Measurements from ENCODE around the gene PRRT1B. TPM values are rescaled to one million over a fixed set of nuclear protein-coding genes. Genes with fewer than 3 reads are reported as not detected.
"Not testable (repeated sequence)": the region's sequence is repeated elsewhere in the genome, so short reads cannot be mapped to it uniquely, and the experiment has no call there.

The PRRT1B gene
- total and polyA plus RNA-seq, 2 experiments from 2014 or later, result not detected

DNA sequence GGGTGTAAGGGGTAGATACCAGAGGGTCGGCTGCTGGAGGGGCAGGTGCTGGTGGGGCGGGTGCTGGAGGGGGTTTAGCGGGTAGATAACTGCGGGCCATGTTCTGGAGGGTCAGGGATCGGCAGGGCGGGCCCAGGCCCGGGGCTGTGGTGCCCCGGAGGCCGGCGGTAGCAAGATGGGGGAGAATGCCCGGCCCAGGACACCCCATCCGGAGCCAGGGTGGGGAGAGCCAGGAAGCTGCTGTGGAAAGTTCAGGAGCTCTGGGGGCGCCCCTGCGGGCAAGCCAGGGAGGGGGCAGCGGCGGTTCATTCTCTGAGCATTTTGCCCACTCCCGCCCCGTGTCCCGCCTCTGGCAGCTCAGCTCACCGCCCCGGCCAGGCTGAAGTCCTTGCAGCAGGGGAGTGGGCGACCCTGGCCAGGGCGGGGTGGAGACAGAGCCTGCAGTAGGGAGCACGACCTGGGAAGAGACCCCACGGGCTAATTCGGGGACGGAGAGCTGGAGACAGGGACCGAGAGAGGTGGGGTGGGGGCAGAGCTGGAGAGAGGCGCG, 538 bp downstream of the PRRT1B start:
- peaks cover 44% of the 10 kb centered on the region for H3K27me3 ChIP-seq (replicated peaks; ENCODE audit: insufficient read depth)
- WGBS, 2 experiments (ENCODE audit: low coverage in 1 of 2, low lambda C conversion rate in 2 of 2, missing lambda C conversion rate in 2 of 2), result 4 to 6% methylated on average over 16 to 30 of the region's 30 CpGs

GRCh38 chr9:131546336-131547084, 1.2 kb downstream of the PRRT1B start:
- Histone ChIP-seq H3K9ac (no peak overlapping the region), H3K4me3 (peak overlapping the region; percentile 50), H3K9me2 (ENCODE audit: insufficient read depth) (no peaks in the 10 kb centered on the region), H3K79me2 (ENCODE audit: insufficient read depth) (no peaks in the 10 kb centered on the region), H4K20me1 (ENCODE audit: insufficient read depth) (no peaks in the 10 kb centered on the region), H3K4me2 (ENCODE audit: unreplicated experiment) (peak overlapping the region; percentile 67), H3K9me3 (ENCODE audit: low read depth) (no peaks in the 10 kb centered on the region), H3K27ac (no peak overlapping the region), H3K4me1 (ENCODE audit: insufficient read depth) (no peaks in the 10 kb centered on the region), H3F3A (ENCODE audit: insufficient read depth) (no peaks in the 10 kb centered on the region), H3K36me3 (ENCODE audit: low read depth) (no peaks in the 10 kb centered on the region), H3K27me3 (replicated peaks; ENCODE audit: insufficient read depth) (peaks cover 44% of the 10 kb centered on the region), H2AFZ (0 out of 2 replicates have a peak overlapping the region, but pooled peaks have one; percentile 8)
- 1 to 5% methylated on average over 25 to 46 of the region's 49 CpGs for WGBS, 2 experiments (ENCODE audit: low coverage in 1 of 2, low lambda C conversion rate in 2 of 2, missing lambda C conversion rate in 2 of 2)
- in situ Hi-C loops (cut with MboI), result no loop called here
- TF ChIP-seq EZH2phosphoT487 (IDR thresholded peaks at IDR 0.05; ENCODE audit: insufficient read depth, low read depth), result no peak
- peak; percentile 63 for TF ChIP-seq EZH2 (IDR thresholded peaks at IDR 0.05; ENCODE audit: insufficient read depth, poor library complexity, severe bottlenecking)
- DNase-seq, result peak; percentile 41

More for the DNA sequence above, 538 bp downstream of the PRRT1B start:
- Histone ChIP-seq H3F3A (ENCODE audit: insufficient read depth) (no peaks in the 10 kb centered on the region), H4K20me1 (ENCODE audit: insufficient read depth) (no peaks in the 10 kb centered on the region), H3K4me2 (ENCODE audit: unreplicated experiment) (no peak overlapping the region), H3K9me2 (ENCODE audit: insufficient read depth) (no peaks in the 10 kb centered on the region), H3K27ac (no peak overlapping the region), H3K9ac (no peak overlapping the region), H3K4me3 (no peak overlapping the region), H3K9me3 (ENCODE audit: low read depth) (no peaks in the 10 kb centered on the region), H3K4me1 (ENCODE audit: insufficient read depth) (no peaks in the 10 kb centered on the region), H2AFZ (no peak overlapping the region), H3K79me2 (ENCODE audit: insufficient read depth) (no peaks in the 10 kb centered on the region), H3K36me3 (ENCODE audit: low read depth) (no peaks in the 10 kb centered on the region)
- DNase-seq, result no peak
- in situ Hi-C loops (cut with MboI), result no loop called here
- TF ChIP-seq EZH2 (IDR thresholded peaks at IDR 0.05; ENCODE audit: insufficient read depth, poor library complexity, severe bottlenecking) (no peak), EZH2phosphoT487 (IDR thresholded peaks at IDR 0.05; ENCODE audit: insufficient read depth, low read depth) (0 out of 2 replicates have a peak, but pooled peaks have one; percentile 54)

DNA sequence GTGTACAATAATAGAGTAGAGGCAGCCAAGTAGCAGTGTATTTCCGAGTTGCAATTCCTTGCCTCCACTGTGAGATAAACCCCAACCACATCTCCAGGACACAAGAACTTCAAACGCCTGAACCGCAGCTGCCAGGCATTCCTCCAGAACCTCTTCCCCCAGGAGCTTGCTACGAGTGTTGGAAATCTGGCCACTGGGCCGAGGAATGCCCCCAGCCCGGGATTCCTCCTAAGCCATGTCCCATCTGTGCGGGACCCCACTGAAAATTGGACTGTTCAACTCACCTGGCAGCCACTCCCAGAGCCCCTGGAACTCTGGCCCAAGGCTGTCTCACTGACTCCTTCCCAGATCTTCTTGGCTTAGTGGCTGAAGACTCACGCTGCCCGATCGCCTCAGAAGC, 3.9 kb downstream of the PRRT1B start:
- H3K9ac ChIP-seq; H3K4me3 ChIP-seq; H2AFZ ChIP-seq; H3K79me2 ChIP-seq (ENCODE audit: insufficient read depth); H3F3A ChIP-seq (ENCODE audit: insufficient read depth); H3K9me2 ChIP-seq (ENCODE audit: insufficient read depth); H3K36me3 ChIP-seq (ENCODE audit: low read depth); H4K20me1 ChIP-seq (ENCODE audit: insufficient read depth); DNase-seq; H3K4me2 ChIP-seq (ENCODE audit: unreplicated experiment); H3K9me3 ChIP-seq (ENCODE audit: low read depth); H3K4me1 ChIP-seq (ENCODE audit: insufficient read depth); in situ Hi-C loops (cut with MboI); H3K27ac ChIP-seq: not testable (repeated sequence)
- peaks cover 44% of the 10 kb centered on the region for H3K27me3 ChIP-seq (replicated peaks; ENCODE audit: insufficient read depth)
- WGBS, 2 experiments (ENCODE audit: low coverage in 1 of 2, low lambda C conversion rate in 2 of 2, missing lambda C conversion rate in 2 of 2), result 48 to 63% methylated on average over 10 of the region's 10 CpGs

GRCh38 chr9:131550465-131550864, 5.1 kb downstream of the PRRT1B start:
- H3K4me2 ChIP-seq (ENCODE audit: unreplicated experiment); H3K36me3 ChIP-seq (ENCODE audit: low read depth); H3K4me3 ChIP-seq; H3F3A ChIP-seq (ENCODE audit: insufficient read depth); H3K27ac ChIP-seq; H3K9me3 ChIP-seq (ENCODE audit: low read depth); H3K9ac ChIP-seq; H3K79me2 ChIP-seq (ENCODE audit: insufficient read depth); H3K4me1 ChIP-seq (ENCODE audit: insufficient read depth); H4K20me1 ChIP-seq (ENCODE audit: insufficient read depth); H2AFZ ChIP-seq; H3K9me2 ChIP-seq (ENCODE audit: insufficient read depth); DNase-seq; in situ Hi-C loops (cut with MboI): not testable (repeated sequence)
- 54 to 57% methylated on average over 8 of the region's 8 CpGs for WGBS, 2 experiments (ENCODE audit: low coverage in 1 of 2, low lambda C conversion rate in 2 of 2, missing lambda C conversion rate in 2 of 2)
- H3K27me3 ChIP-seq (replicated peaks; ENCODE audit: insufficient read depth), result peaks cover 40% of the 10 kb centered on the region
